Mesenchymal stem cell (in vitro differentiated cells and primary cell): Measurements from ENCODE around the gene ST6GALNAC2.
"Not testable (repeated sequence)": the region's sequence is repeated elsewhere in the genome, so short reads cannot be mapped to it uniquely, and the experiment has no call there.

Experiments
- DNase-seq: peaks from one replicate; pipeline ENCODE4 v3.0.0-alpha.2; 2013
- H2AFZ ChIP-seq: one replicate; pipeline ENCODE4 v1.6.1; 2013; ENCODE audit warnings: low read depth, mild to moderate bottlenecking, control low read depth, inconsistent platforms, low read length, moderate library complexity
- H2AK5ac ChIP-seq: 2 replicates; pipeline ENCODE4 v1.6.1; 2013; ENCODE audit warnings: low read length, moderate library complexity, mild to moderate bottlenecking, inconsistent platforms; ENCODE audit not compliant: severe bottlenecking
- H2BK120ac ChIP-seq: one replicate; pipeline ENCODE4 v1.6.1; 2013; ENCODE audit warnings: low read depth, mild to moderate bottlenecking, inconsistent platforms, low read length, moderate library complexity
- H2BK12ac ChIP-seq, 2 experiments: one replicate each; pipeline ENCODE4 v1.6.1; 2013; ENCODE audit warnings: inconsistent platforms in 2 of 2, low read length in 2 of 2, mild to moderate bottlenecking in 2 of 2, moderate library complexity in 2 of 2, control low read depth in 1 of 2
- H2BK15ac ChIP-seq: one replicate; pipeline ENCODE4 v1.6.1; 2013; ENCODE audit warnings: mild to moderate bottlenecking, low read depth, inconsistent platforms; ENCODE audit not compliant: poor library complexity, severe bottlenecking
- H2BK5ac ChIP-seq: 2 replicates; pipeline ENCODE4 v1.6.1; 2013; ENCODE audit warnings: low read depth, mild to moderate bottlenecking, low read length, control low read depth, inconsistent platforms; ENCODE audit not compliant: poor library complexity, severe bottlenecking
- H3K14ac ChIP-seq, 2 experiments: one replicate each; pipeline ENCODE4 v1.6.1; 2013; ENCODE audit warnings: inconsistent platforms in 2 of 2, low read length in 2 of 2, control low read depth in 1 of 2, mild to moderate bottlenecking in 1 of 2, moderate library complexity in 1 of 2
- H3K18ac ChIP-seq, 2 experiments: one replicate each; pipeline ENCODE4 v1.6.1; 2013; ENCODE audit warnings: inconsistent platforms in 2 of 2, low read length in 2 of 2, control low read depth in 1 of 2, low read depth in 1 of 2, mild to moderate bottlenecking in 1 of 2
- H3K23ac ChIP-seq, 2 experiments: one replicate each; pipeline ENCODE4 v1.6.1; 2013; ENCODE audit warnings: inconsistent platforms in 2 of 2, low read length in 2 of 2, mild to moderate bottlenecking in 2 of 2, moderate library complexity in 2 of 2, control low read depth in 1 of 2
- H3K27ac ChIP-seq: 2 replicates; pipeline ENCODE4 v1.5.1; 2013; ENCODE audit warnings: mild to moderate bottlenecking, moderate library complexity, low read length, control low read depth, inconsistent platforms; ENCODE audit not compliant: poor library complexity, severe bottlenecking
- H3K27me3 ChIP-seq, 2 experiments: 2 replicates each; pipeline versions ENCODE4 v1.6.1 to v1.7.0; 2013; ENCODE audit warnings: low read length in 2 of 2, mild to moderate bottlenecking in 2 of 2, moderate library complexity in 2 of 2, control low read depth in 1 of 2, inconsistent platforms in 1 of 2; ENCODE audit not compliant: control insufficient read depth in 1 of 2, insufficient read depth in 1 of 2
- H3K36me3 ChIP-seq, 2 experiments: 2 replicates each; pipeline versions ENCODE4 v1.6.1 to v1.7.0; 2013; ENCODE audit warnings: low read length in 2 of 2, control low read depth in 1 of 2, inconsistent platforms in 1 of 2, low read depth in 1 of 2, mild to moderate bottlenecking in 1 of 2; ENCODE audit not compliant: insufficient read depth in 2 of 2, control insufficient read depth in 1 of 2
- H3K4ac ChIP-seq, 2 experiments: one replicate each; pipeline ENCODE4 v1.6.1; 2013; ENCODE audit warnings: inconsistent platforms in 2 of 2, low read length in 2 of 2, mild to moderate bottlenecking in 2 of 2, moderate library complexity in 2 of 2, control low read depth in 1 of 2, low read depth in 1 of 2
- H3K4me1 ChIP-seq: 2 replicates; pipeline ENCODE4 v1.6.1; 2013; ENCODE audit warnings: low read depth, low read length, control low read depth; ENCODE audit not compliant: control insufficient read depth, insufficient read depth
- H3K4me2 ChIP-seq: 2 replicates; pipeline ENCODE4 v1.6.1; 2013; ENCODE audit warnings: low read length, mild to moderate bottlenecking, inconsistent platforms; ENCODE audit not compliant: poor library complexity, severe bottlenecking
- H3K4me3 ChIP-seq, 2 experiments: 2 replicates each; pipeline versions ENCODE4 v1.5.1 to v1.7.0; 2013; ENCODE audit warnings: low read length in 2 of 2, mild to moderate bottlenecking in 2 of 2, control low read depth in 1 of 2, low read depth in 1 of 2; ENCODE audit not compliant: insufficient read depth in 1 of 2
- H3K79me1 ChIP-seq: replicated peaks from 2 replicates; pipeline ENCODE4 v1.6.1; 2013; ENCODE audit warnings: mild to moderate bottlenecking, control low read depth, low read length, inconsistent platforms; ENCODE audit not compliant: poor library complexity, severe bottlenecking
- H3K9ac ChIP-seq: 2 replicates; pipeline ENCODE4 v1.7.0; 2013; ENCODE audit warnings: mild to moderate bottlenecking, low read length, moderate library complexity
- H3K9me3 ChIP-seq: 2 replicates; pipeline ENCODE4 v1.7.0; 2013; ENCODE audit warnings: mild to moderate bottlenecking, low read length; ENCODE audit not compliant: control insufficient read depth
- H4K8ac ChIP-seq: one replicate; pipeline ENCODE4 v1.6.1; 2013; ENCODE audit warnings: inconsistent platforms, mild to moderate bottlenecking, low read length, moderate library complexity
- H4K91ac ChIP-seq: one replicate; pipeline ENCODE4 v1.6.1; 2013; ENCODE audit warnings: mild to moderate bottlenecking, low read length, inconsistent platforms
- WGBS: methylation state at CpG from one replicate; pipeline ENCODE4 v1.1.7; 2013; ENCODE audit warnings: mixed read lengths; 5-methylcytosine and 5-hydroxymethylcytosine counted together

Gene ST6GALNAC2

DNA sequence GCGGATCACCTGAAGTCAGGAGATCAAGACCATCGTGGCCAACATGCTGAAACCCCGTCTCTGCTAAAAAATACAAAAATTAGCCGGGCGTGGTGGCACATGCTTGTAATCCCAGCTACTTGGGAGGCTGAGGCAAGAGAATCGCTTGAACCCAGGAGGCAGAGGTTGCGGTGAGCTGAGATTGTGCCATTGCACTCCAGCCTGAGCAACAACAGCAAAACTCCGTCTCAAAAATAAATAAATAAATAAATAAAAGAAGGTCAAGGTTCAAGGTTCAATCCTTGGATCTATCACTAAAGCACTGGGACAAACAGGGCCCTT is 60.2 kb downstream of the ST6GALNAC2 start:
- H3K4me1 ChIP-seq: peaks cover 50% of the 10 kb centered on the region
- not testable (repeated sequence) for H2AK5ac ChIP-seq, H3K36me3 ChIP-seq, DNase-seq, H3K4me2 ChIP-seq, H3K4me3 ChIP-seq, H2AFZ ChIP-seq, H3K9me3 ChIP-seq, H2BK5ac ChIP-seq, H3K79me1 ChIP-seq, H3K9ac ChIP-seq, H3K27ac ChIP-seq, H2BK15ac ChIP-seq, H3K27me3 ChIP-seq
- peak overlapping the region; percentile 99 for H4K8ac ChIP-seq
- 82% methylated on average over 7 of the region's 8 CpGs for WGBS
- H3K18ac ChIP-seq: peak overlapping the region; percentile 98 to 99
- peak overlapping the region; percentile 99 for H4K91ac ChIP-seq
- H3K4ac ChIP-seq: peak overlapping the region; percentile 96 to 99
- peak overlapping the region; percentile 89 for H2BK120ac ChIP-seq
- H2BK12ac ChIP-seq: peak overlapping the region; percentile 98 to 100
- H3K14ac ChIP-seq: peak overlapping the region in 1 of 2 experiments; percentile 95
- H3K23ac ChIP-seq: peak overlapping the region in 1 of 2 experiments; percentile 56

DNA sequence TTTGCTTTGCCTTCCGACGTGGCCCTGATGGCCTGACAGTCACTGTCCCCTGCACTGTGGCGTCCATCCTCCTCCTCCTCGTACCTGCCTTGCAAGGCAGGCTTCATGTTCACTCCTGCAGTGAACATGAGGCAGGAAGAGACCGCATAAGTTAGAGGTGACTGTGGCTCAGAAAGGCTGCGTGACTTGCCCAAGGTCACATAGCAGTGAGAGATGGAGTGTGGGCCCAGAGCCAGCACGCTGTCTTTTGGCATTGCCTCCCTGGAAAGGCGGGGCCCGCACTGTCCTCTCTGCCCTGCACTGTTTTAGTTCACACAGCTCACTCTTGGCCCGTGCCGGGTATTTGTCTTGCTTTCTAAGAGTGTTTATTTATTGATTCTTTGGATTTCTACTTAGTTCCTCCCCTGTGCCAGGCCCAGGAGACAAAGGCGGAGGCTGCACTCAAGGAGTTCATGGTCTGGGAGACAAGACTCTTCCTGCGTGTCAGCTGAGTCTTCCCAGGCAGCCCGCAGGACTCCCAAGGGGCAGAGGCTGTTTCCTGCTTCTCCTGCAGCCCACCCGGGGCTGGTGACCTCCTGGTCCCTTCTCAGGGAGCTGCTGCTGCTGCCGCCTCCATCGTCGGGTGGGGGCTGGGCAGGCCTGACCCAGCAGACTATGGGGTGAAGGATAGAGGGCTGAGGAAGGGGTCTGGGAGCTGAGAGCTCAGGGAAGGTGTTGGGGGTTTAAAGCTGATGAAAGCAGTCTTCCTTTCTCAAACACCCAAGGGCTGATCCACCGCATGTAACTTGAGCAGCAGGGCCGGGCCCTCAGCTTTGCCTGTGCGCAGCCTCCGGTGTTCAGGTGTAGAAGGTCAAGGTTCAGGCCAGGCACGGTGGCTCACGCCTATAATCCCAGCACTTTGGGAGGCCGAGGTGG is 60.8 kb downstream of the ST6GALNAC2 start:
- Histone ChIP-seq H2BK5ac (no peak overlapping the region), H3K27me3 (no peaks in the 10 kb centered on the region), H2BK12ac (peak overlapping the region; percentile 98 to 100), H3K9ac (peak overlapping the region; percentile 44), H3K79me1 (no peaks in the 10 kb centered on the region), H3K23ac (peak overlapping the region in 1 of 2 experiments; percentile 66), H3K4me3 (no peak overlapping the region), H4K8ac (peak overlapping the region; percentile 99), H3K18ac (peak overlapping the region; percentile 98 to 99), H3K4me1 (peaks cover 44% of the 10 kb centered on the region), H3K14ac (peak overlapping the region in 1 of 2 experiments; percentile 97), H3K4ac (peak overlapping the region; percentile 96 to 99), H3K27ac (no peak overlapping the region), H2BK120ac (peak overlapping the region; percentile 89), H3K4me2 (no peak overlapping the region), H3K9me3 (no peaks in the 10 kb centered on the region), H3K36me3 (no peaks in the 10 kb centered on the region), H2AFZ (no peak overlapping the region), H4K91ac (peak overlapping the region; percentile 99), H2AK5ac (peak overlapping the region; percentile 41), H2BK15ac (peak overlapping the region; percentile 94)
- DNase-seq: peak; percentile 92
- WGBS: 28% methylated on average over 25 of the region's 25 CpGs

DNA sequence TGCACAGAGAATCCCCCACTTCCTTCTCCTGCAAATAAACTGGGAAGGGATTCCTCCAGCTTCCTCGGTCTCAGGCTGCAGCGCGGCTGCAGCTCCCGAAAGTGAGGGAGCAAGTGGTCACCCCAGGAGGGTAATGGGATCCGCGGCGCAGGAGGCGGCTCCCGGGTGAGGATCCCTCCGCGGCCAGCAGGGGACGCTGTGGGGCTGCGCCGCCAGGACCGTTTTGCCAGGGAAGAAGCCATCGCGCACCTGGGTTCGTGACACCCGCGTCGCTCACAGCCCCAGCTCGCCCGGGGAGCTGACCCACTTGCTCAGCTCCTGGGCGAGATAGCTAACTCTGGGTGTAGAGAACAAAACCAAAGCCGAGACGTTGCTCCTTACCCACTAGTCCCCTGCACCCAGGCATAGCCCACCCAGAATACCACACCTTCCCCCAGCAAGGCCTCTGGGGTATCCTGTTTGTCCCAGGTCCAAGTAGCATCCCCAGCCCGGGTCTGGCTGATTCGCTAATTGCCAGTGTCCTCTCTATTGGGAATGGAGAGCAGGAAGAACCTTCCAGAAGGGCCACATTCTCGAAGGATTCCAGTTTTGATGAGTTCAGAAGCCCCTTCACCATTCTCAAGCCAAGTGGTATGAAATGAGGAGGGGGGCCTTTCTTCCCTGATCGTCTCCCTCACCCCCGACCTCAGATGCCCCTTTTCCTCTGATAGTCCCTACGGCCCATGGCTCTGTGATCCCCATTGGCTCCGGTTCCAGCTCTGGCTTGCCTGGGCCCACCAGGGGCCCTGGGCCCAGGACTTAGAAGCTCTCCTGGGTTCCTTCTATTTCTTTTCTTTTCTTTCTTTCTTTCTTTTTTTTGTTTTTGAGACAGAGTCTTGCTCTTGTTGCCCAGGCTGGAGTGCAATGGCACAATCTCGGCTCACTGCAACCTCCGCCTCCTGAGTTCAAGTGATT is 62.3 kb downstream of the ST6GALNAC2 start:
- H3K4me1 ChIP-seq: peaks cover 31% of the 10 kb centered on the region
- WGBS: 25% methylated on average over 30 of the region's 35 CpGs

More for the DNA sequence above, 62.3 kb downstream of the ST6GALNAC2 start:
- Histone ChIP-seq H3K79me1 (no peaks in the 10 kb centered on the region), H3K23ac (no peak overlapping the region), H3K14ac (no peak overlapping the region), H3K9me3 (no peaks in the 10 kb centered on the region), H3K4me2 (peak overlapping the region; percentile 70), H2BK5ac (peak overlapping the region; percentile 33), H3K18ac (peak overlapping the region; percentile 64 to 72), H3K27ac (no peak overlapping the region), H2BK15ac (peak overlapping the region; percentile 93), H2BK120ac (peak overlapping the region; percentile 91), H3K4ac (peak overlapping the region; percentile 40 to 96), H3K27me3 (peaks cover 0 to 5% of the 10 kb centered on the region in 2 experiments), H2AFZ (no peak overlapping the region), H2BK12ac (peak overlapping the region; percentile 95 to 96), H3K9ac (no peak overlapping the region), H2AK5ac (peak overlapping the region; percentile 9), H4K91ac (peak overlapping the region; percentile 90), H3K4me3 (no peak overlapping the region), H3K36me3 (no peaks in the 10 kb centered on the region), H4K8ac (peak overlapping the region; percentile 45)
- peak; percentile 59 for DNase-seq
